NOMO-1 (cell line): Measurements from ENCODE around the gene RSAD1.

Source experiments
- DNase-seq, 2 experiments: peaks; one replicate each; lab custom pipeline; 2025; ENCODE audit not compliant: unreplicated experiment in 2 of 2; lab: John Stamatoyannopoulos, UW

Gene RSAD1

DNA sequence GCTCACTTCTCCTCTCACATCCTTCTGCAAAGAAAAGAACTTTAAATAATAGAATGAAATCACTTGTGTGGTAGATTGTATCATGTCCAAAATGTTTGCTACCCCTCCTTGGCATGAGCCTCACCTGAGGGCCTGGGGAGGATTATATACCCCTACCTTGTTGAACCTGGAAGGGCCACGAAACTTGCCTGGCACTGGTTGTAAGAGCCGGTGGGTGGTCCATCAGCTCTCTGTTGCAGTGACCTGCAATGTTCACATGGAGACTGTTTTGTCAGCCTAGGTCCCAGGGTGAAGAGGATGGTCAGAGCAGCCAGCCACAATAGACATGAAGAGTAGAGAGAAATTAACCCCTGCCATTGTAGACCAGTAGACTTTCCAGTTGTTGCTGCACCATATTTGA lies 10.2 kb downstream of the RSAD1 start:
- no peak for DNase-seq

DNA sequence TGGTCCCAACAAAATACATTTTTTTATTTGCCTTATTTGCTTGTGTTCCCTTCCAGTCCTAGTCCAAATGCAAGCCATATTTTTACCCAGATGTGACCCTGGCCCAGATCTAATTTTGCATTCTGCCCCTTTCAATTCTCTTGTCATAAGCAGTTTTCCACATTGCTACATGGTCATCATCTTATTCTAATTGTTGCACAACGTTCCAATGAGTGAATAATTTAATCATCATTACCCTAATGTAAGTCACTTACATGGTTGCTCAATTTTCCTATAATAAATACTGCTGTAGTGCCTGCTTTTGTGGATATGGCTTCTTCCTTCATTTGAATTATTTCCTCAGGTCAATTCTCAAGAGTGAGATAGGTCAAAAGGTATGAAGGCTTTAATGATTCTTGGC lies 12.8 kb downstream of the RSAD1 start:
- DNase-seq, result no peak

DNA sequence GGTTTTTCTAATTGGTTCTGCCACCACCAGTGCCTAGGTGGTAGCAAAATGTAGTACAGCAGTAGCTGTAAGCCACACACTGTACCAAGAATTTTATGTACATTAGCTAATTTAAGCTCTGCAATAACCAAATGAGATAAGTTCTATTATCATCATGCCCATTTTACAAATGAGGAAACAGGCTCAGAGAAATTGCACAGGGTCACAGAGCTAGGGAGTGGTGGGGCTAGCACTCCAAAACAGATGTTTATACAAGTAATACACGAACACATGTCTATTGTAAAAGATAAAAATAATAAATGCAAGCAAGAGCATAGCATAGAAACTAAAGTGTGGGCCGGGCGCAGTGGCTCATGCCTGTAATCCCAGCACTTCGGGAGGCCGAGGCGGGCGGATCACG lies 13.6 kb downstream of the RSAD1 start:
- DNase-seq, result no peak

DNA sequence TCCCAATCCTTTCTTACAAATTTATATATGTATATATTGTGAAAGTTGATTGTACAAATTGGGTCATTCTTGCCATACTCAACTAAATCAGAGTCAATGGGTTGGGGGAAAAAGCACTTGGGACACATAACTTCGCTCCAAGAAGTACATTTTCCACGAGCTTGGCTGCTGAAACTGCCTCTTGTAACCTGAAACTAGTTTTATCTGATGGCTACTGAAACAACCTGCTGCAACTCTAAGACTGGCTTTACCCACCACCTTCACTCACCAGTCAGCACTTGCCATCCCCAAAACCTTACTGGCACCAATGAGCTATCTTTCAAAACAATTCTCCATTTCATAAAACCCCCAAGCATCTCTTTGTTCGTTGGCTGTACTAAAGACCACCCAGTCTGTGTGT lies 15.1 kb downstream of the RSAD1 start:
- no peak for DNase-seq

DNA sequence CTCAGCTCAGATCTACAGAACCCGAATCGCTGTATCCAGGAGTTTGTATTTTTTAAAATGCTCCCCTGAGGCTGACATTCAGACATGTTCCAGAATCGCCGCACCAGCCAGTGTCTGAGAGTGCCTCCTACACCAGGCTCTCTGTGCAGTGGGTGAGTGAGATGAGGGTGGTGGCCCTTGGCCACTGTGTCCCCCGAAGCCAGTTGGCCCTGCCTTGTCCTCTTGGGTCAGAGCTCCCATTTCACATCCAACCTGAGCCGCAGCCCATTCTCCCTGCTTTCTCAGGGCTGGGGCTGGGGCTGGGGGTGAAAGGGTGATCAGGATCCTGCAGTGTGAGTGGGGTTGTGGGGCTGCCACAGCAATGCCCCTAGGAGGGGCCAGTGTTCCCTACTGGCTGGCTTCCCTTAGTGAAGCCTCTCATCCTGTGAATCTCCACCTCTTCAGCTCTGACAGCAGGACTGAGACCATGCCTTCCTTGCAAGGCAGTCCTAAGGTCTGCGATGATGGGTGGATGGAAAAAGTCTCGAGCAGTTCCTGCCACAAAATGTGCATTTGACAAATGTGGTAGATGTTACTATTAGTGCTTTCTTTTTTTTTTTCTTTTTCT lies 16.7 kb downstream of the RSAD1 start:
- DNase-seq, result no peak

DNA sequence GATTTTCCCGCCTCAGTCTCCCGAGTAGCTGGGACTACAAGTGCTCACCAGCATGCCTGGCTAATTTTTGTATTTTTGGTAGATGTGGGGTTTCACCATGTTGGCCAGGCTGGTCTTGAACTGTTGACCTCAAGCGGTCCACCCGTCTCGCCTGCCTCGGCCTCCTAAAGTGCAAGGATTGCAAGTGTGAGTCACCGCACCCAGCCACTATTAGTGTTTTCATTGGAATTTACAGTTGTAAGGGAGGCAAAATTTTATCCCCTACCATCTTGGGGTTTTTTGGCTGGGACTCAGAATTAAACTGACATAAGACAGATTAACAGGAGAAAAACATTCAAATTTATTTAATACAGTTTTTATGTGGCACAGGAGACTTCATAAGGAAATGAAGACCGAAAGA lies 17.3 kb downstream of the RSAD1 start:
- DNase-seq, result no peak

DNA sequence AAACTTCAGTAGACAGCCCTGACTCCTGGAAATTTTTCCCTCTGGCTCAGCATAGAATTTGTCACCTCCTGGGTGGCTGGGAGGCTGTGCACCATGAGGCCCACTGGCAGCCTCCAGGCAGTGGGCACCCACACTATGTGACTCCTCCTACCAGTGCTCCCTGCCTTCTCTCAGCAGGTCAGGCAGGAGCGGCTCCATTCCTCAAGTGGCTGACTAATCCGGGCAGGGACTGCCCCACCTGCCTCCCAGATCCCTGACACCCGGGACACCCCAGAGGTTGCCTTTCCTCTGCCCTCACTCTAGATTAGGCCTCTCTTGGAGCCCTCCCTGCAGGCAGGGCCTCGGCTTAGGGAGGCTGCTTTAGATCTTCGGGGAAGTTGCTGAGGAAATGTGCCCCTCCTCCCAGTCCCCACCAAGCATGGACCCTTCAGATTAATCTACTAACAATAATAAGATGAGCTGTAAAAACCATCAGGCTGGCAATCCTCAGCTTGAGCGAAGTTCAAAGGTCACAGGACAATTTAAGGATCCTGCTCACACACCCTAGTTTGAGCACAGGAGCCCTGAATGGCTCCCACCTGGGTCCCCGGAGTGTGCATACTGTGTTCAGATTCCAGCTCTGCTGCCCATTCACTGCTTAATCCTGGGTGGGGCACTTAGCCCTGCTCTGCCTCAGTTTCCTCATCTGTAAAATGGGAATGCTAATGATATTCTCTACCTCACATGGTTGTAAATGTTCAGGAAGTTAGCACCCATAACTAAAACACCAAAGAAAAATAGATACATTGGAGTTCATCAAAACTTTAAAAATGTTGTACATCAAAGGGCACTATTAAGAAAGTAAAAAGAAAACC lies 19.6 kb downstream of the RSAD1 start:
- no peak for DNase-seq

DNA sequence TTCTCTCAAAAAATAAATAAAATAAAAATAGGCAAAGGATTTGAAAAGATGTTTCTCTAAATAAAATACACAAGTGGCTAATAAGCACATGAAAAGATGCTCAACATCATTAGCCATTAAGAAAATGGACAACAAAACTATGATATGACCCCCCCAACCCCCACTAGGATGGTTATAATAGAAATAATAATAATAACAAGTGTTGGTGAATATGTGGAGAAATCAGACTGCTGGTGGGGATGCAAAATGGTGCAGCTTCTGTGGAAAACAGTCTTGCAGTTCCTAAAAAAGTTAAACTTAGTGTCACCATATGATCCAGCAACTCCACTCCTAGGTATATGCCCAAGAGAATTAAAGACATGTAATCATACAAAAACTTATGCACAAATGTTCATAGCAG lies 20.6 kb downstream of the RSAD1 start:
- no peak for DNase-seq

DNA sequence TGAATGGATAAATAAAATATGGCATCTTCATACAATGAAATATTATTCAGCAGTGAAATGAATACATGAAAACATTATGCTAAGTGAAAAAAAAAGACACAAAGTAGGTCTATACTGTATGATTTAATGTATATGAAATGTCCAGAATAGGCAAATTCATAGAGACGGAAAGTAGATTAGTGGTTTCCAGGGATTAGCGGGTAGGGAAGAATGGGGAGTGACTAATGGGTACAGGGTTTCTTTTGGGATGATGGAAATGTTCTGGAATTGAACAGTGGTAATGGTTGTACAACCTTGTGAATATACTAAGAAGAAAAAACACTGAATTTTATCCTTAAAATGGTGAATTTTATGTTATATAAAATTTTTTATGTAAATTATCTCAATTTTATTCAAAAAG lies 21.1 kb downstream of the RSAD1 start:
- no peak for DNase-seq

DNA sequence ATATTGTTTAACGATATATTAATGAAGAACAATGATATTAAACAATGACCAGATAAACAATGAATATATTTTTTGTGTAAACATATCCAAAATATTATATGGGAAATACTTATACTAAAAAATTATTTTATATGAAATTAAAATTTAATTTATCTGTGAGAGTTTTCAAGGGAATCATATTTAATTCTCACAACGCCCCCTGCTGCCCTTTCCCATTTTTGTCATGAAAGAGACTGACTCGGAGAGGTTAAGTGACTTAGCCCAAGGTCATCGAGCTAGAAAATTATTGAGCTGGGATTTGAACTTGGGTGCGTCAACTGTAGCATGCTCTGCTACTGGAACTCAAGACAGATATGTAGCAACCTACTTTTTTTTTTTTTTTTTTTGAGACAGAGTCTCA lies 22.4 kb downstream of the RSAD1 start:
- DNase-seq, result peak in 1 of 2 experiments; percentile 9

DNA sequence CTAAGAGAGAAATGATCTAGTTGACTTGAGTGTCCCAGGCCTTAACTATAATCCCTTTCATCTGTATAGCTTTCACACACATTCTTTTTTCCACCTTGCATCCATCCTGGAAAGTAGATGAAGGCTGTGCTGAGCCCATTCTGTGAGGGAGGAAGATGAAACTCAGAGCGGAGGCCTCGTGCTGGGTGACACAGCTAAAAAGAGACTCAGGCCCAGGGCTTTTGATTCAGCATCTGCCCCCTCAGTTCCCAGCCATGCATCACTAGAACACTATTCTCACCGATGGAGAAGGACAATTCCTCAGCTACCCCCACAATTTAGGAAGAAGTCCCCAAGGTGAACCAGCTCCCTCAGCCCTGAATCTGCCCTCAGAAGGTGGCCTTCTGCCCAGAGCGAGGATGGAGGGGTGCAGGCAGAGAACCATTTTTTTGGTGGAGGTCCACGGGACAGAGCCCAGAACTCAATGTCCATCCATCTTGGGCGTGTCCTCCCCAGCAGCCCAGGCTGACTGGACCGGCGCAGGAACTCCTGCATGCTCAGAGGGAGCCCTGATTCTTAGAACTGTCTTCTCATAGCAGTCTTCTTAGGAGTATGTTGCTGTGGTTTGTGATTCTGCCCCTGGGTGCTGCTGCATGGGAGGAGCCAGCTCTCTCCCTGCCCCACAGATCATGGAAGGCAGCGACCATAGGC lies 23.8 kb downstream of the RSAD1 start:
- DNase-seq, result no peak

DNA sequence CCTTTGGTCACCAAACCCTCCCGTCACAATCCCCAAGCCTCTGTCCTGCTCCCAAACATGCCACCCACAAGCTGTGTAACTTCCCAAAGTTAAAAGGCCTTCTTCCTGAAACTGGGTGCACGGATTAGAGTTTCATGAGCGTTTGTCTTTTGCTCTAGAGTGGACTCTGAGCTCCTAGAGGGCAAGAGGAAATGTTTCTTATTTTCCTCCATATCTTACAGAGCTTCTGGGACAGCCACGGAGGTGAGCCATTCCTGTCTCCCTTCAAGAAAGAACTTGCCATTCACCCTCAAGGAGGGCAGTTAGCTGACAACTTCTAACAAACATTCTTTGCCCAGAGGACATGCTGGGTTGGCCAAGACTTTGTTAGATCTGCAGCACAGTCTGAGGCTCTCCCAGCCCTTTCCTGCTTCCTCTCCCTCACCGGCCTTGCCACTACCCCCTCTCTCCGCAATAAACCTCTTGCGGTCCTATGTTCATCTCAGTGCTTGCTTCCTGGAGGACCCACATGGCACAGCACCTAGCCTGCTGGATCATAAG lies 27.0 kb downstream of the RSAD1 start:
- no peak for DNase-seq

DNA sequence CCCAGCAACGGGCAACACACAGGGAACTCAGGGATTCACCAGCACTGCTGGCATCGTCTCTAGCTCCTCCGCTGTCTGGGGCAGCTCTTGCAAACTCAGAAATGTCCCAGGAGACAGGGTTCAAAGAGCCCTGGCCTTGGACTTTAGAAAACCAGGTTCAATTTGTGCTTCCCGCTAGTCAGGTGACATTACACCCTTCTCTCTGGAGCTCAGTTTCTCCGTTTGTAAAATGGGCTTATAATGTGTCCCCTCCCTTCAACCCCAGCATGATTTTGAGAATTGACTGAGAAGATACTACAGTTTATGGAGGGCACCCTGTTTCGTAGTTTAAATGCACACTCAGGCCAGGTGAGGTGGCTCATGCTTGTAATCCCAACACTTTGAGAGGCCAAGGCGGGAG lies 27.6 kb downstream of the RSAD1 start:
- no peak for DNase-seq

DNA sequence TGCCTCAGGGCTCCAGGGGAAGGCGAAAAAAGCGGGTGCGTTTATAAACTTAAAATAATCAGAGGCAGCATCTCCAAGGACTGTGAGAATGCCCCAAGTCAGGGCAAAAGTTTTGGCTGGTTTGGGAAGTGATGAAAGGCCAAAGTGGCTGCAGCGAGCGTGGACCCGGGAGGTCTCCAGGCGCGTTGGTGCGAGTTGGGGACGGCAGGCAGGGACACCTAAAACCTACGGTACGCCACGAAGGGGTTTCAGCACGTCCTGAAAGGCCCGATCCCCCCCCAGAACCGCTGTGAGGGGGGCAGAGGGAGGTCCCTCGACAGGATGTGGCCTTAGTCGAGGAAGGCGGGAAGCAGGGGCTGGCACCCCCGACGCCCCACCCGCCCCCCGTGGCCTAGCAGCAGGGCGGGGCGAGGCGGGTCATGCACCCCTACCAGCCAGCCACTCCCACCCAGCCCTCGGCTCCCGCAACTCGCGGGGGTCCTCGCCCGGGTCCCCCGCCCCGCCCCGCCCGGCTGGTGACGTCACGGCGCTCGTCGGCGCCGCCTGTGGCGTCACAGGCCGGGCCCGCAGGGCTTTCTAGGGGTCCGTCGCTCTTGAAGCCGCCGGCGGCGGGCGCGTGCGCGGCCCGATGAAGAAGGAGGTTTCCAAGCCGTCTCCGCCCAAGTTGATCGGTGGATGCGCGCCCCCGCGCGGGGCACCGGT lies 29.4 kb downstream of the RSAD1 start, which contains the start of gene MYCBPAP:
MYCBPAP (plus strand) TSS at position 569 of the 702 bp plus-strand sequence. CDS start 236 bp downstream, outside the sequence.
- peak; percentile 69 to 90 for DNase-seq

DNA sequence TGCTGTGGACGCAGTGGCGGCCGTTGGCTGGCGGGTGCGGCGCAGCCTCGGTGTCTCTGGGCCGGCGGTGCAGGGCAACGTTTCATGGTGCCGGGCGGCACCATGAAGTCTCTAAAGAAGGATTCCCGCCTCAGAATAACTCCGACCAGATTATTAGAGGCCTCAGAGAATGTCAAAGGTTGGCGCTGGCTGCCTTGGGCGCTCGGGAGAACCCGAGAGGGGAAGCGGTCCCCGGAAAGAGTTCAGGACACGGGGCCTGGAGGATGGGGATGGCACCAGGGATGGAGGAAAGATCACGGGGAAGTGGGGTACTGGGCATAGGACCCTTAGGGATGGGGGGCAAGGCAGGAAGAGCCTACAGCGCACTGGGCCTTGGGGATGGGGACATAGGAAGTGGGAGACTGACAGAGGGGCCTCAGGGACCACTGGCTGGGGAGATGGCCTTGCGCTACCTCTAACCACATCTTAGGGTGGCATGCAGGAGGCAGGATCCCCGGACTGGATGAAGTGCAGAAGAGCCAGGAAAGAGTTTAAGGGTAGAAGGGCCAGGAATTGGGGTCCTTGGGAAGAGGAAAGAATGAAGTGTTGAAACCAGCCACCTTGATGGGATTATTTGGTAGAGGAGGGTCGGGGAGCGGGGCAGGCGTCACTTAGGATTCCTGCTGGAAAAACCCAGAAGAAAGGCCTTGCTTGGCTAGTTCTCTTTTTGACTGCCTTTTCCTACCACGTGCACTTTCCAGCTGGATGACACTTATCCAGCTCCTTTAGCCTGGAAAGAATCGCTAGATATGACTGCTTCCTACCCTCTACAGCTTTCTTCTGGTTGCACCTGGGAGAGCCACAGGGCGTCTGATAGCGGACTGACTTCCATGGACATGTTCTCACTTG lies 30.2 kb downstream of the RSAD1 start:
- no peak for DNase-seq

DNA sequence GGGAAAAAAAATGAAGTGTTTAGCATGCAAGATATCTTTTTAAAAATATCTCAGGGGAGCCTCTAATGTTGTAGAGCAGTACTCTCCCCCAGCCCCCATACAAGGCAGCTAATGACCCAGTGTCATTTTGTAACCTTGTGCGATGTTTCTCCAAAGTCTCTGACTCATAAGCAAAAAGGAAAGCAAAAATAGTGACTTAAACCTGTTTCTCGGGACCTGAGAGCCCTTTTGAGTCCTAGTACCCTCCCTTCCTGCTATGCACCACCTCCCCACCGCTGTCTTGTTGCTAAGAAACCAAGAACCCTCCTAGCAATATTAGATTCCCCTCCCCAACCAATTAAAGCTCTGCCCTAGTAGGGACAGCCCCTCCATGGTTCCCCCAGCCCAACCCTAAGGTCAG lies 32.4 kb downstream of the RSAD1 start:
- DNase-seq, result peak in 1 of 2 experiments; percentile 20

DNA sequence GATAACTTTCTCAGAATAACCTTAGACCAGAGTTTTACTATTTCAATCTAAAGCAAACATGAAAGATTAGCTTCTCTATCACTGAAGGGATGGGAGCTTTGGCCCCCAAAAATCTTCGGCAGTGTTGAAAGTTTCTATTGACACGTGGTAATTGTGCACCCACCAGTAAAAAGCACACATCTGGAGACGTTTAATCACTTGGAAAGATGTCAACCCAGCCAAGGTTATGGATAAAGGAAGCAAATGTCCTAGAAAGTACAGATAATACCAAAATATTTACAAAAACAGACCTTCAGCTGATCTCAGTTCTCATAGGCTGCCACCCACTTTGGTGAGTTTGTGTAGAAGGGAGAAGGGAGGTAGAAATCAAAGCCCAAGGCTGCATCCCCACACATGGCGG lies 34.8 kb downstream of the RSAD1 start:
- DNase-seq, result no peak

DNA sequence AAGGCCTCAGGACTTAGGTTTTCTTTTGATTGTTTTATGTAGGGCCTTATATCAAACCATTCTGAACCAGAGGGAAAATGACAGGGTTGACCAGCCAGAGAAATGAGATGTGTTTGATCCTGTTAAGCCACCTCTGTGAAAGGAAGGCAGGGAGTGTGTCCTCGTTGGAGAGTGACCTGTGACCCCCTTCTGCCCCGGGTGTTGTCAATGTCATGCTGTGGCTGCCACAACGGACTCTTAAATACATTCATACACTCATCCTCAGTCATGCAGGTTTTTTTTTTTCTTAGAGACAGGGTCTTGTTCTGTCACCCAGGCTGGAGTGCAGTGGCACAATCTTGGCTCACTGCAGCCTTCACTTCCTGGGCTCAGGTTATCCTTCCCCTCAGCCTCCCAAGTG lies 35.7 kb downstream of the RSAD1 start:
- no peak for DNase-seq

DNA sequence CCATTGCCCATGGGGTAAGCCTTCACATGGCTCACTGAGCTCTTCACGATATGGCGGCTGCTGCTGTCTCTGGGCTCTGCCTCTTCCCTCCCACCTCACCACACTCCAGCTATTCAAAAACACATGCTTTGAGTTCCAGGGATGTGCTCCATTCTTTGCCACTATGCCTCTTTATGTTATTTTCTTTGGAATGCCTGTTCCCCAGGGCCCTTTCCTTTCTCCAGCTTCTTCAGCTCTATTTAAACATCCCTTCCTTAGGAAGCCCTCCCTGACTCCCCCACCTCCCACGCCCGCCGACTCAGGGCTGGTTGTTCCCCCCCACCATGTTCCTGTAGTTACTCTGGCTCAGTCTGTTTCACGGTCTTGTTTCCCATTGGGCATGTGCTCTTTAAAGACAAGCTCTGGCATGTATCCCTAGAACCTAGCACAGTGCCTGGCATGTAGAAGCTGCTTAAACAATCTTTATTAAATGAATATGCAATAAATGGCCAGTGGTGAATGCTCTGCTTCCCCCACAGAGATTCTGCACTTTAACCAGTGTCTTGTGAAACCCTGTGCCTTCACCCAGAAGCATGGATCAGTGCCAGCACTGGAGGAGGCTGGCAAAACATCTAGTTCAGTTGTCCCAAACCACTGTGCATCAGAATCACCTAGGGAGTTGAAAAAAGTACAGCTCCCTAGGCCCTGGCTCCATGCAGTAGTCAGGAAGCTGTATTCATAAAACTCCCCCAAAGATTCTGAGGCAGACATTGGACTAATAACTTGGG lies 36.5 kb downstream of the RSAD1 start:
- no peak for DNase-seq
